GM18526 (cell line): ENCODE results near the gene PTCD3.

Source experiments
- POLR2A ChIP-seq: IDR thresholded peaks from 3 replicates; pipeline ENCODE4 v1.6.1; 2011; ENCODE audit not compliant: insufficient read length; ENCODE audit errors: extremely low read depth

PTCD3 gene

DNA sequence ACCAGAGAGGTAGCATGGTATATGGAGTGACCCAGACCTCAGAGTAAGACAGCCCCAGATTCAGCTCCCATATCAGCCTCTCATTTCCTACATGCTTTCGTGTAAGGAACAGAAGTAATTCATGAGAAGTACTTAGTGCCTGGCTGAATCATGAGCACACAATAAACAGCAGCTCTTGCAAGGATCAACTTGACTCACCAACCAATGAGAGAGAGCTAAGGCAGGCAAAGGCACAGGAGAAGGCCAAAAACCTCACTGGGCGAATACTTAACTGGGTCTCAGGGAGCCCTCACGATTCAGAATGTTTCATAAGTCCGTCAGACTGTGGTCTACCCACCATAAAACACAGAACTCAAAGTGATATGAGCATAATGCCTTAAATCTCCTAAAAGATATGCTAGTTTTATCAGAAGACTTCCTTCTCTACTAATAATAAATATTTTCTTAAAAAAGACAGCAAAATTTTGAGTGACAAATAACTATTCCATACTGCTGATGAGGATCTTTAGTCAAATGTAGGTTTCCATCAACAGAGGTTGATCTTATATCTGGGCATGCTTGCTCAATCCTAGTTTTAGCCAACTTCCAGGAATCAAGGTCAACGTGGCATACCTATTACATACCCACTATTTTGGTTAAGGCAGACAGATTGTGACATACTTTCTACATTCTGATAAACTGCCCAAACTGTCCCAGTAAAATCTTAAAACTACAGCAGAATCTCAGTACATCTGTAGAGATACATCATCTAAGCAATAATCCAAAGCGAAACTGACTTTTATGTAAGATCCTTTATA is 54.3 kb downstream of the PTCD3 start:
- TF ChIP-seq POLR2A: no peak

DNA sequence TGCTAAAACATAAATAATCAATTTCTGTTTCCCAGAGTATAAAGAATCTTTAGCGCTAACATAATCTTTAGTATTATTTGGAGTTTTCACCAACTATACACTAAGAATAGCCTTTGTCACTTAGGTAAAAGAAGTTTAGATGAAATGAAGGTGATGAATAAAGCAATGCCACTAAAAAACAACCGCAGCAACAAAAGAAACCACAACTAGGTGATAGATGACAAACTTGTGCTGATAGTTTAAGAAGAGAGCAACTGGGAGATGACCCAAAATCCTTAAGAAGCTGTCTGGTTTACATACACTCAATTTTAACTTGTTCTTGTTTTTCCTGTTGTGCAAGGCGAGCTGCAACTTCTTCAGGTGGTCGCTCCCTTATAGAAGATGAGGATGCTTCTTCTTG is 64.4 kb downstream of the PTCD3 start:
- TF ChIP-seq POLR2A: no peak

DNA sequence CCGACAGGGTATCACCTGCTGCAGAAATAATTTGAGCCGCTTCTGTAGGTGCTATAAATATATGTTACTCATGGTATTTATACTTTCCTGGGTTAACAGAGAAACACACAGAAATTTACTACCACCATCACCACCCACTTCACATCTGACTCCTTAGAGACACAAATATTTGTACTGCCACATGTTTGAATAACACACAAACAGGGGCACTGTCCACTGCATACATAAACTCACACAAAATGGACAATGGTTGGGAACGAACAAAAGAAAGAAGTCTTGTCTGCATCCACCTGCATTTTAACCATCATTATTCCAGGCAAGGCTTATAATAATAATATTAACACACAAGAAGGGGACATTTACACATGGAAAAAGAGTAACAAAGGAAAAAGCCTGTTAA is 65.3 kb downstream of the PTCD3 start:
- TF ChIP-seq POLR2A: no peak

- TF ChIP-seq POLR2A: no peak
Measured at GRCh38 chr2:86172610-86173009, 66.6 kb downstream of the PTCD3 start.

- TF ChIP-seq POLR2A: no peak
Measured at GRCh38 chr2:86174445-86174844, 68.4 kb downstream of the PTCD3 start.

GRCh38 chr2:86175828-86176227 is 69.8 kb downstream of the PTCD3 start:
- no peak for TF ChIP-seq POLR2A

GRCh38 chr2:86176597-86176996 is 70.6 kb downstream of the PTCD3 start:
- TF ChIP-seq POLR2A: no peak

DNA sequence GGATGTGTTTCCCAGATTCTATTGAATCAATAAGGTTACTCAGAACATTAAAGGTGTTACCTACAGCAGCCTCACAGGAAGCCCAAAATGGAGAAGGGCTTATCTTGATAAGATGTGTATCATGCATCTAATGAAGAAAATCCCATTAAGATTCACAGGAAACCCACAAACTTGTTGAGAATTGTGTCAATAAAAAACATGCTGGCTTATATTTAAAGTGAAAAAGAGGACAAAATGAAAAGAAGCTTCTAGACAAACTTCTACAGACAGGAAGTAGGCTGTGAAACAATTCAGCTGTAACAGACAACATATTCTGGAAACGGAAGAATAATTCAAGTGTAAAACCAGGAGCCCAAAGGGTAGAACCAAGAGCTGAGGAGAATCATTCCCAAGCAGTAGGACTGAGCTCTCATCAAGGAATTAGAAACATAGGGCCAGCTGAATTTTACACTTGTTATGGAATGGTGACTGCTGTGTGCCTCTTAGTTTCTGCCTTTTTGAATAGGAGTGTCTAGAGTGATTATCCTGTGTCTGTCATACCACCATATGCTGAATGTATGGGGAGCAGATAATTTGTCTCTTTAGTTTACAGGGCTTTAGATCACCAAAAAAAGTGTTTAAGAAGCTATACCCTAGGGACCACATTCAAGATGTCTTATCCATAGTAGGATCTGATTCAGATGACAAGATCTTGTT is 79.6 kb downstream of the PTCD3 start:
- no peak for TF ChIP-seq POLR2A

DNA sequence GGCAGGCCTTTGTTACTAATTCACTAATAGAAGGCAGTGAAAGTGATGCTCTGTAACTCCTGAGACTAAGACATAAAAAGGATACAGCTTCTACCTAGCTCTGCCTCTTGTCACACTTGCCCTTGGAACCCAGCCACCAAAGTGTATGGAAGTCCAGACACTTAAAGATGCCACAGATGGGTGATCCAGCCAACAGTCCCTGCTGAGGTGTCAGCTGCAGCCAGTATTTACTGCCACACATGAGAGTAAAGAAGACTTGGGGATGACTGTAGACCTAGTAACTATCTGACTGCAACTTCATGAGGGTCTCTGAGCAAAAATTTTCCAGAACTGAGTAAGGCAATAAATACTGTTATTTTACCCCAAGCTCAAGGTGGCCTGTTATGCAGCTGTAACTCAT is 80.4 kb downstream of the PTCD3 start:
- TF ChIP-seq POLR2A: no peak

DNA sequence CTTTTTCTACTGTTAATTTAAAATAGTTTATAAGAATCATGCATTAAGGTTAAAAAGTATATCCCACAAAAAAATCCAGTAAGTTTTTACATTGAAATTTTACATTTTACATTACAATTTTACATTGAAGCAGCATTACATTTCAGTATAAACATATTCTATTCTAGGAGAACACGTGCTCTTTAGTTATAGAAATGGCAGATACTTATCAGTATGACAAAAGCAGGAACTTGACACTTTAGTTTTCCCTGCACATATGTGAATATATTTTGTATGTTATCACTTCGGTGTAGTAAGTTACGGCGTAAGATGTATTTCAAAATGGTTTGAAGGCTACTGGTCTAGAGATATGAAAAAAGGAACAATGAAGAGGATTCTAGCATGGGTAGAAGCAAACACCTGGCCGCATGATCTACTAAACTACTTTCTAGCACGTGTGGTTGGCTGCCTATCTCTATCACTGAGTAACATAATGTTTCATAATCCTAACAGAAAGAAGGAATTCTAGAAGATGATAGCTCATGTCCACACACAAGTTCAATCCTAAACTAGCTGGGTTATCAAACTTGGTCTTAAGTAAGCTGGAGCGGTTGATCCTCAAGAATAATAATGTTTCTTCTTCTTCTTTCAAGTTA is 83.9 kb downstream of the PTCD3 start:
- TF ChIP-seq POLR2A: no peak
